Measurements from ENCODE around the gene AP2M1. TPM values are rescaled to one million over a fixed set of nuclear protein-coding genes. Genes with fewer than 3 reads are reported as not detected.
A peak's percentile ranks its signal among the peaks of the same experiment; 100 is the strongest.

AP2M1 gene
- total RNA-seq, 1 experiment from 2014 or later = 353 TPM

- intact Hi-C loops (cut with micrococcal nuclease) = no loop called here
- Histone ChIP-seq H3K79me2 (ENCODE audit: insufficient read depth, low read length) (peaks cover 43% of the 10 kb centered on the region), H3K9me2 (ENCODE audit: insufficient read depth) (no peaks in the 10 kb centered on the region), H4K20me1 (ENCODE audit: insufficient read depth) (no peaks in the 10 kb centered on the region), H3K9ac (ENCODE audit: low read length) (peak overlapping the region; percentile 91), H2AFZ (ENCODE audit: low read depth, low read length, poor library complexity, severe bottlenecking) (no peak overlapping the region), H3K27me3 (ENCODE audit: insufficient read depth, low read length) (no peaks in the 10 kb centered on the region), H3K4me2 (ENCODE audit: low read length) (peak overlapping the region; percentile 96), H3K27ac (ENCODE audit: low read depth, low read length) (peak overlapping the region; percentile 88), H3K4me3 (replicated peaks in 1 of 2; ENCODE audit: low read depth in 1 of 2, low read length in 2 of 2) (peak overlapping the region; percentile 98 to 100), H3K4me1 (ENCODE audit: control insufficient read depth in 1 of 2, insufficient read depth in 2 of 2, low read length in 2 of 2) (peaks cover 6 to 20% of the 10 kb centered on the region in 2 experiments), H3K36me3 (ENCODE audit: control insufficient read depth in 1 of 2, insufficient read depth in 2 of 2, low read length in 2 of 2) (peaks cover 56 to 64% of the 10 kb centered on the region in 2 experiments), H3K9me3 (ENCODE audit: control insufficient read depth in 1 of 2, insufficient read depth in 1 of 2, low read depth in 1 of 2, low read length in 2 of 2) (no peaks in the 10 kb centered on the region)
- POLR2A ChIA-PET = interaction anchor here (0.9 to 1.6 kb wide), 3 partner anchors 9 to 40 kb away, joined by 3 to 12 read pairs (median 4); partner anchors contain the start of gene AP2M1
- BruUV-seq (replicated peaks) = TSS peak; percentile 98
- DNase-seq (ENCODE audit: low read depth, low spot score) (peak; percentile 97), ATAC-seq (peak; percentile 96)
- CTCF ChIA-PET = interaction anchor here (1.6 kb wide), 2 partner anchors 9 to 42 kb away, joined by 5 to 6 read pairs; no protein-coding TSS in a partner anchor
- RAD21 ChIA-PET (ENCODE audit: low non-redundant PET in 1 of 2, low total read pairs in 2 of 2, uncharacterized antibody in 2 of 2, unreplicated experiment in 2 of 2) = no interaction called here
- TF ChIP-seq SIN3A (IDR thresholded peaks at IDR 0.05; ENCODE audit: low read depth) (no peak), YY1 (IDR thresholded peaks at IDR 0.05; ENCODE audit: extremely low read depth, insufficient replicate concordance, low read depth, low read length) (no peak), SRF (IDR thresholded peaks at IDR 0.05; ENCODE audit: low read depth) (no peak), POLR2A (IDR thresholded peaks at IDR 0.05; ENCODE audit: borderline replicate concordance, extremely low read depth, insufficient read depth, insufficient read length) (peak; percentile 58), CTCF (IDR thresholded peaks at IDR 0.05 in 2 of 3, conservative IDR thresholded peaks at IDR 0.05 in 1 of 3; ENCODE audit: borderline replicate concordance in 1 of 3, insufficient read depth in 1 of 3, low read depth in 2 of 3, low read length in 2 of 3) (no peak), ZBTB33 (IDR thresholded peaks at IDR 0.05; ENCODE audit: extremely low read depth, insufficient replicate concordance, low read length) (no peak), TCF7L2 (IDR thresholded peaks at IDR 0.05; ENCODE audit: borderline replicate concordance, extremely low read depth, insufficient read depth, insufficient read length) (peak; percentile 43), EZH2 (IDR thresholded peaks at IDR 0.05) (no peak), ELF1 (IDR thresholded peaks at IDR 0.05; ENCODE audit: borderline replicate concordance, low read depth) (no peak), CBX3 (IDR thresholded peaks at IDR 0.05; ENCODE audit: low read depth) (no peak), SP1 (IDR thresholded peaks at IDR 0.05; ENCODE audit: low read depth) (no peak), JUND (IDR thresholded peaks at IDR 0.05) (no peak), ATF3 (IDR thresholded peaks at IDR 0.05) (no peak), ZFX (IDR thresholded peaks at IDR 0.05) (0 out of 2 replicates have a peak, but pooled peaks have one; percentile 13), RAD21 (IDR thresholded peaks at IDR 0.05; ENCODE audit: low read depth) (no peak), EZH2phosphoT487 (IDR thresholded peaks at IDR 0.05; ENCODE audit: borderline replicate concordance) (no peak), MAX (IDR thresholded peaks at IDR 0.05) (no peak), ZNF274 (IDR thresholded peaks at IDR 0.05; ENCODE audit: low read depth, low read length) (no peak), EGR1 (IDR thresholded peaks at IDR 0.05; ENCODE audit: low read depth) (no peak), POLR2AphosphoS5 (IDR thresholded peaks at IDR 0.05; ENCODE audit: low read depth, low read length) (peak; percentile 84)
These were observed 11.0 kb downstream of the AP2M1 start for GRCh38 chr3:184185461-184186183.

Measured in HCT116 (cell line).